Trophoblast cell (in vitro differentiated cells and primary cell): Measurements from ENCODE around the gene PITRM1.

Experiments used
- DNase-seq, 2 donors: peaks; one replicate each; pipeline ENCODE4 v3.0.0-alpha.2; 2016
- H2AFZ ChIP-seq: 2 replicates; pipeline ENCODE4 v1.6.1; 2013; ENCODE audit warnings: low read length, moderate library complexity, mild to moderate bottlenecking; ENCODE audit not compliant: insufficient read depth, poor library complexity
- H2AK5ac ChIP-seq: 2 replicates; pipeline ENCODE4 v1.6.1; 2013; ENCODE audit warnings: mild to moderate bottlenecking, low read length
- H2BK120ac ChIP-seq: 2 replicates; pipeline ENCODE4 v1.6.1; 2013; ENCODE audit warnings: low read length, mild to moderate bottlenecking, moderate library complexity; ENCODE audit not compliant: insufficient read depth, poor library complexity
- H2BK12ac ChIP-seq: 2 replicates; pipeline ENCODE4 v1.6.1; 2013; ENCODE audit warnings: mild to moderate bottlenecking, low read length, moderate library complexity
- H2BK5ac ChIP-seq: 2 replicates; pipeline ENCODE4 v1.6.1; 2013; ENCODE audit warnings: low read length, low read depth, moderate library complexity, mild to moderate bottlenecking; ENCODE audit not compliant: poor library complexity
- H3K14ac ChIP-seq: 2 replicates; pipeline ENCODE4 v1.6.1; 2013; ENCODE audit warnings: mild to moderate bottlenecking, low read length
- H3K18ac ChIP-seq: 2 replicates; pipeline ENCODE4 v1.6.1; 2013; ENCODE audit warnings: mild to moderate bottlenecking, low read length
- H3K23ac ChIP-seq: 2 replicates; pipeline ENCODE4 v1.6.1; 2013; ENCODE audit warnings: low read length
- H3K27ac ChIP-seq: 2 replicates; pipeline ENCODE4 v1.5.1; 2013; ENCODE audit warnings: low read depth, mild to moderate bottlenecking, inconsistent platforms, low read length, moderate library complexity
- H3K27me3 ChIP-seq: 2 replicates; pipeline ENCODE4 v1.6.1; 2013; ENCODE audit warnings: inconsistent platforms, mild to moderate bottlenecking, low read length, moderate library complexity; ENCODE audit not compliant: insufficient read depth
- H3K36me3 ChIP-seq, 2 experiments: 1 replicate in 1 of 2; 2 replicates in 1 of 2; pipeline ENCODE4 v1.6.1; 2013; ENCODE audit warnings: low read length in 2 of 2, mild to moderate bottlenecking in 2 of 2, moderate library complexity in 1 of 2; ENCODE audit not compliant: insufficient read depth in 2 of 2, control insufficient read depth in 1 of 2
- H3K4ac ChIP-seq: 2 replicates; pipeline ENCODE4 v1.6.1; 2013; ENCODE audit warnings: low read depth, mild to moderate bottlenecking, low read length, moderate library complexity
- H3K4me1 ChIP-seq, 2 experiments: 1 replicate in 1 of 2; 2 replicates in 1 of 2; pipeline ENCODE4 v1.6.1; 2013; ENCODE audit warnings: low read length in 2 of 2, mild to moderate bottlenecking in 2 of 2, moderate library complexity in 1 of 2; ENCODE audit not compliant: insufficient read depth in 2 of 2, control insufficient read depth in 1 of 2
- H3K4me2 ChIP-seq: 2 replicates; pipeline ENCODE4 v1.6.1; 2013; ENCODE audit warnings: inconsistent platforms, mild to moderate bottlenecking, low read length, moderate library complexity
- H3K4me3 ChIP-seq: 2 replicates; pipeline ENCODE4 v1.5.1; 2013; ENCODE audit warnings: mild to moderate bottlenecking, low read depth, low read length, inconsistent platforms
- H3K79me1 ChIP-seq: one replicate; pipeline ENCODE4 v1.6.1; 2013; ENCODE audit warnings: low read length
- H3K79me2 ChIP-seq: 2 replicates; pipeline ENCODE4 v1.6.1; 2013; ENCODE audit warnings: low read length, mild to moderate bottlenecking; ENCODE audit not compliant: control insufficient read depth, insufficient read depth, poor library complexity
- H3K9ac ChIP-seq: 2 replicates; pipeline ENCODE4 v1.6.1; 2013; ENCODE audit warnings: mild to moderate bottlenecking, low read length
- H3K9me3 ChIP-seq: 2 replicates; pipeline ENCODE4 v1.6.1; 2013; ENCODE audit warnings: low read depth, mild to moderate bottlenecking, control low read depth, inconsistent platforms, low read length; ENCODE audit not compliant: insufficient read depth
- H4K12ac ChIP-seq: 2 replicates; pipeline ENCODE4 v1.6.1; 2013; ENCODE audit warnings: low read depth, mild to moderate bottlenecking, low read length, moderate library complexity
- H4K8ac ChIP-seq: 2 replicates; pipeline ENCODE4 v1.6.1; 2013; ENCODE audit warnings: low read depth, mild to moderate bottlenecking, low read length, moderate library complexity
- H4K91ac ChIP-seq: one replicate; pipeline ENCODE4 v1.6.1; 2013; ENCODE audit warnings: low read depth, mild to moderate bottlenecking, low read length, moderate library complexity
- WGBS: extraction: QIAGEN DNeasy Blood & Tissue Kit; methylation state at CpG from one replicate; pipeline ENCODE4 v1.1.7; 2013; ENCODE audit warnings: missing lambda C conversion rate; ENCODE audit not compliant: insufficient read length, insufficient coverage; ENCODE audit errors: extremely low coverage; 5-methylcytosine and 5-hydroxymethylcytosine counted together

Gene PITRM1

GRCh38 chr10:3179174-3179573, 6.6 kb upstream of the PITRM1 start:
- no peaks in the 10 kb centered on the region for H3K79me1 ChIP-seq
- WGBS = no CpG with 5 or more reads among the region's 5 CpGs
- no peaks in the 10 kb centered on the region for H3K36me3 ChIP-seq
- no peak overlapping the region for H3K9ac ChIP-seq
- no peak overlapping the region for H2BK120ac ChIP-seq
- H3K23ac ChIP-seq = no peak overlapping the region
- no peak overlapping the region for H3K4me3 ChIP-seq
- H3K27me3 ChIP-seq = no peaks in the 10 kb centered on the region
- no peak overlapping the region for H3K14ac ChIP-seq
- no peaks in the 10 kb centered on the region for H3K79me2 ChIP-seq
- no peak overlapping the region for H2BK12ac ChIP-seq
- DNase-seq = no peak
- no peak overlapping the region for H3K18ac ChIP-seq
- no peak overlapping the region for H4K12ac ChIP-seq
- no peak overlapping the region for H4K91ac ChIP-seq
- H3K4me2 ChIP-seq = no peak overlapping the region
- no peak overlapping the region for H2AFZ ChIP-seq
- no peak overlapping the region for H3K4ac ChIP-seq
- H2AK5ac ChIP-seq = no peak overlapping the region
- no peak overlapping the region for H4K8ac ChIP-seq
- H3K27ac ChIP-seq = no peak overlapping the region
- H3K4me1 ChIP-seq = no peaks in the 10 kb centered on the region
- H3K9me3 ChIP-seq = no peaks in the 10 kb centered on the region
- no peak overlapping the region for H2BK5ac ChIP-seq

- Histone ChIP-seq H3K14ac (no peak overlapping the region), H2AFZ (no peak overlapping the region), H4K12ac (no peak overlapping the region), H3K36me3 (no peaks in the 10 kb centered on the region), H2BK120ac (no peak overlapping the region), H3K23ac (no peak overlapping the region), H3K4me2 (no peak overlapping the region), H2AK5ac (no peak overlapping the region), H3K18ac (no peak overlapping the region), H4K8ac (no peak overlapping the region), H3K9me3 (no peaks in the 10 kb centered on the region), H3K9ac (no peak overlapping the region), H3K4me1 (peaks cover 0 to 4% of the 10 kb centered on the region in 2 experiments), H3K27ac (no peak overlapping the region), H4K91ac (no peak overlapping the region), H3K79me1 (peaks cover 4% of the 10 kb centered on the region), H3K27me3 (no peaks in the 10 kb centered on the region), H3K4ac (no peak overlapping the region), H2BK12ac (no peak overlapping the region), H2BK5ac (no peak overlapping the region), H3K4me3 (no peak overlapping the region), H3K79me2 (no peaks in the 10 kb centered on the region)
- no CpG with 5 or more reads among the region's 5 CpGs for WGBS
- no peak for DNase-seq
Observed at GRCh38 chr10:3178042-3178441, 5.5 kb upstream of the PITRM1 start.

- Histone ChIP-seq H3K9ac (no peak overlapping the region), H3K4me2 (peak overlapping the region; percentile 47), H4K8ac (peak overlapping the region; percentile 55), H3K4me1 (peaks cover 0 to 4% of the 10 kb centered on the region in 2 experiments), H2BK120ac (peak overlapping the region; percentile 19), H3K27ac (no peak overlapping the region), H3K23ac (no peak overlapping the region), H3K4me3 (peak overlapping the region; percentile 59), H3K4ac (no peak overlapping the region), H3K79me1 (peaks cover 7% of the 10 kb centered on the region), H3K27me3 (no peaks in the 10 kb centered on the region), H3K79me2 (peaks cover 2% of the 10 kb centered on the region), H3K18ac (peak overlapping the region; percentile 49), H4K12ac (peak overlapping the region; percentile 58), H2AK5ac (peak overlapping the region; percentile 7), H3K9me3 (no peaks in the 10 kb centered on the region), H2BK5ac (peak overlapping the region; percentile 26), H2AFZ (peak overlapping the region; percentile 37), H2BK12ac (peak overlapping the region; percentile 5), H3K14ac (peak overlapping the region; percentile 4), H4K91ac (peak overlapping the region; percentile 59), H3K36me3 (peaks cover 11 to 12% of the 10 kb centered on the region in 2 experiments)
- no CpG with 5 or more reads among the region's 26 CpGs for WGBS
- peak; percentile 89 to 91 for DNase-seq
Observed at GRCh38 chr10:3173171-3173878, 743 bp upstream of the PITRM1 start.

DNA sequence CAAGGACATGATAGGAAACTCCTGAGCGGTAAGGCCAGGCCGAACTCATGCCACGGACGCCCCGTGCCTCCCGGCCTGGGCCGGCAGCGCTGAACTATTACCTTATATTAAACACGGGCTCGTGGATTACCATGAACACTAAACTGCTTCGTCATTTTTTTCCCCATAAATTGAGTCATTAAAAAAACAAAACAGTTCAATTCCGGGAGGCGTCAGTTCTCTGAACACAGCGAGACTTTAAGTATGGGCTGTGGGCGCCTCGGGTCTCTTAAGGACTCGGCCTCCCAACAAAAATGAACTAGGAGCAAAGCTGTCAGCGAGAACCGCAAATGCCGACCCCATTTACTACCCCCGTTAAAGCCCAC, 519 bp downstream of the PITRM1 start:
- Histone ChIP-seq H3K9me3 (peaks cover 3% of the 10 kb centered on the region), H3K4me3 (peak overlapping the region; percentile 91), H4K8ac (peak overlapping the region; percentile 43), H2BK5ac (no peak overlapping the region), H3K27ac (peak overlapping the region; percentile 58), H4K91ac (no peak overlapping the region), H3K9ac (peak overlapping the region; percentile 87), H2BK120ac (no peak overlapping the region), H2AK5ac (no peak overlapping the region), H3K4me1 (peaks cover 0 to 4% of the 10 kb centered on the region in 2 experiments), H3K4ac (peak overlapping the region; percentile 20), H3K36me3 (peaks cover 18 to 20% of the 10 kb centered on the region in 2 experiments), H4K12ac (peak overlapping the region; percentile 63), H2AFZ (peak overlapping the region; percentile 37), H3K27me3 (no peaks in the 10 kb centered on the region), H3K23ac (no peak overlapping the region), H3K14ac (no peak overlapping the region), H3K79me1 (peaks cover 7% of the 10 kb centered on the region), H2BK12ac (no peak overlapping the region), H3K4me2 (peak overlapping the region; percentile 87), H3K18ac (peak overlapping the region; percentile 4), H3K79me2 (peaks cover 2% of the 10 kb centered on the region)
- WGBS = no CpG with 5 or more reads among the region's 21 CpGs
- DNase-seq = peak; percentile 18 to 59
